MM.1S (cell line): ENCODE results near the gene PPEF1.

Experiments used
- DNase-seq: peaks from one replicate; pipeline ENCODE4 v3.0.0-alpha.2; 2015
- H2AFZ ChIP-seq: fragments of 300-600 bp; sonication (generic); 2 replicates; pipeline ENCODE4 v1.6.0; 2016; ENCODE audit warnings: antibody characterized with exemption, low read length
- H3F3A ChIP-seq: fragments of 300-600 bp; sonication (generic); 2 replicates; pipeline ENCODE4 v1.6.1; 2016; ENCODE audit warnings: mild to moderate bottlenecking, antibody characterized with exemption, low read length, moderate library complexity, mixed read lengths; ENCODE audit not compliant: insufficient read depth
- H3K27ac ChIP-seq: fragments of 300-600 bp; sonication (generic); 2 replicates; pipeline ENCODE4 v1.5.1; 2016; ENCODE audit warnings: mild to moderate bottlenecking, low read length
- H3K27me3 ChIP-seq: fragments of 300-600 bp; sonication (generic); replicated peaks from 2 replicates; pipeline ENCODE4 v1.6.0; 2016; ENCODE audit warnings: low read length; ENCODE audit not compliant: insufficient read depth
- H3K36me3 ChIP-seq: fragments of 300-600 bp; sonication (generic); replicated peaks from 2 replicates; pipeline ENCODE4 v1.6.1; 2016; ENCODE audit warnings: mild to moderate bottlenecking, low read length, mixed read lengths; ENCODE audit not compliant: insufficient read depth
- H3K4me1 ChIP-seq: fragments of 300-600 bp; sonication (generic); 2 replicates; pipeline ENCODE4 v1.6.1; 2016; ENCODE audit warnings: low read length, mixed read lengths
- H3K4me2 ChIP-seq: fragments of 300-600 bp; sonication (generic); 2 replicates; pipeline ENCODE4 v1.6.0; 2016; ENCODE audit warnings: low read depth, low read length
- H3K4me3 ChIP-seq: fragments of 300-600 bp; sonication (generic); 2 replicates; pipeline ENCODE4 v1.5.1; 2016; ENCODE audit warnings: low read length, mixed read lengths
- H3K79me2 ChIP-seq: fragments of 300-600 bp; sonication (generic); 2 replicates; pipeline ENCODE4 v1.6.1; 2016; ENCODE audit warnings: mixed run types, low read length, mixed read lengths
- H3K9ac ChIP-seq: fragments of 300-600 bp; sonication (generic); 2 replicates; pipeline ENCODE4 v1.6.1; 2016; ENCODE audit warnings: low read length, mixed read lengths
- H3K9me2 ChIP-seq: fragments of 300-600 bp; sonication (generic); replicated peaks from 2 replicates; pipeline ENCODE4 v1.6.1; 2016; ENCODE audit warnings: mild to moderate bottlenecking, low read length, mixed read lengths; ENCODE audit not compliant: insufficient read depth
- H3K9me3 ChIP-seq: fragments of 300-600 bp; sonication (generic); replicated peaks from 2 replicates; pipeline ENCODE4 v1.6.1; 2016; ENCODE audit warnings: mild to moderate bottlenecking, low read length, mixed read lengths; ENCODE audit not compliant: insufficient read depth
- H4K20me1 ChIP-seq: fragments of 300-600 bp; sonication (generic); 2 replicates; pipeline ENCODE4 v1.6.1; 2016; ENCODE audit warnings: mild to moderate bottlenecking, low read length, moderate library complexity, mixed read lengths; ENCODE audit not compliant: insufficient read depth
- CTCF ChIP-seq: fragments of 300-600 bp; sonication (generic); IDR thresholded peaks from 2 replicates; pipeline ENCODE4 v1.5.1; 2016; ENCODE audit warnings: antibody characterized with exemption, low read length, mixed read lengths
- EZH2 ChIP-seq: fragments of 300-600 bp; sonication (generic); optimal IDR thresholded peaks from 2 replicates; pipeline ENCODE3; 2017; ENCODE audit warnings: low read depth, mild to moderate bottlenecking, antibody characterized with exemption, low read length, mixed read lengths
- EZH2phosphoT487 ChIP-seq: fragments of 300-600 bp; sonication (generic); IDR thresholded peaks from 2 replicates; pipeline ENCODE4 v1.6.1; 2018; ENCODE audit warnings: antibody characterized with exemption, low read length

The PPEF1 gene

GRCh38 chrX:18810416-18810815, 103.0 kb downstream of the PPEF1 start:
- H3K27ac ChIP-seq, result no peak overlapping the region
- no peaks in the 10 kb centered on the region for H3F3A ChIP-seq
- H3K79me2 ChIP-seq, result no peaks in the 10 kb centered on the region
- no peaks in the 10 kb centered on the region for H4K20me1 ChIP-seq
- no peak for TF ChIP-seq EZH2
- no peak for TF ChIP-seq CTCF
- TF ChIP-seq EZH2phosphoT487, result no peak
- no peaks in the 10 kb centered on the region for H3K9me2 ChIP-seq
- H3K27me3 ChIP-seq, result no peaks in the 10 kb centered on the region
- H3K4me3 ChIP-seq, result no peak overlapping the region
- no peak overlapping the region for H2AFZ ChIP-seq
- no peaks in the 10 kb centered on the region for H3K36me3 ChIP-seq
- H3K4me2 ChIP-seq, result no peak overlapping the region
- DNase-seq, result no peak
- no peak overlapping the region for H3K9ac ChIP-seq
- no peaks in the 10 kb centered on the region for H3K9me3 ChIP-seq
- H3K4me1 ChIP-seq, result no peaks in the 10 kb centered on the region

GRCh38 chrX:18825375-18825774, 117.9 kb downstream of the PPEF1 start:
- no peak overlapping the region for H3K9ac ChIP-seq
- no peaks in the 10 kb centered on the region for H3K4me1 ChIP-seq
- no peaks in the 10 kb centered on the region for H3K36me3 ChIP-seq
- no peak overlapping the region for H3K4me3 ChIP-seq
- no peak for DNase-seq
- no peaks in the 10 kb centered on the region for H4K20me1 ChIP-seq
- no peaks in the 10 kb centered on the region for H3K79me2 ChIP-seq
- no peaks in the 10 kb centered on the region for H3K9me2 ChIP-seq
- TF ChIP-seq EZH2phosphoT487, result no peak
- TF ChIP-seq EZH2, result no peak
- TF ChIP-seq CTCF, result no peak
- H3K27me3 ChIP-seq, result no peaks in the 10 kb centered on the region
- H3K9me3 ChIP-seq, result no peaks in the 10 kb centered on the region
- H3K4me2 ChIP-seq, result no peak overlapping the region
- no peak overlapping the region for H2AFZ ChIP-seq
- no peaks in the 10 kb centered on the region for H3F3A ChIP-seq
- H3K27ac ChIP-seq, result no peak overlapping the region

DNA sequence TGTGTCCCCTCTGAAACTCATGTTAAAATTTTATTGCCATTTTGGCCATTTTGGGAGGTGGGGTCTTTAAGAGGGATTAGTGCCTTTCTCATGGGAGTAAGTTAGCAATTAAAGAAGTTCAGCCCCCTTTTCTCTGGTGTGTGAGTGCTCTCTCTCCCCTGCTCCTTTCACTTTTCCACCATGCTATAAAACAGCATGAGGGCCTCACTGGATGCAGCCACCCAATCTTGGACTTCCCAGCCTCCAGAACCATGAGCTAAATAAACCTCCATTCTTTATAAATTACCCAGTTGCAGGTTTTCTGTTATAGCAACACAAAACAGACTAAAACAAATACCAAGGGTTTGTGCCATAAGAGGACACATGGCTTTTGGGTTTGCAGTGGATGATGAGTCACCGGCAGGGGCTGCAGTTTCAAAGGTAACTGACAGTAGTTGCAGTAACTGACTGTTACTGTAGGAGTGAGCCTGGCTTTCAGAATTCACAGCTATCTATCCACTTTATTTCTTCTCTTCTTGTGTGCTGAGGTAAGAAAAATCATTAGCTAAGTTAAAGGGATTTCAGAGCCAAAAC, 121.5 kb downstream of the PPEF1 start:
- Histone ChIP-seq H3K9ac (no peak overlapping the region), H3F3A (no peaks in the 10 kb centered on the region), H3K27ac (no peak overlapping the region), H3K4me1 (no peaks in the 10 kb centered on the region), H3K9me2 (no peaks in the 10 kb centered on the region), H3K27me3 (no peaks in the 10 kb centered on the region), H3K4me2 (no peak overlapping the region), H2AFZ (no peak overlapping the region), H3K79me2 (no peaks in the 10 kb centered on the region), H3K4me3 (no peak overlapping the region), H3K9me3 (no peaks in the 10 kb centered on the region), H3K36me3 (no peaks in the 10 kb centered on the region), H4K20me1 (no peaks in the 10 kb centered on the region)
- no peak for TF ChIP-seq EZH2
- no peak for TF ChIP-seq EZH2phosphoT487
- no peak for TF ChIP-seq CTCF
- no peak for DNase-seq
